Measurements from ENCODE around the gene PTPRCAP.
"Not testable (repeated sequence)": the region's sequence is repeated elsewhere in the genome, so short reads cannot be mapped to it uniquely, and the experiment has no call there.

The PTPRCAP gene

GRCh38 chr11:67428052-67429001 lies 9.2 kb downstream of the PTPRCAP start, which contains the start of gene RPS6KB2:
RPS6KB2 (plus strand) TSS chr11:67428494; CDS start chr11:67428546, 52 bp downstream.
- DNase-seq (ENCODE audit: low read depth in 4 of 4, low spot score in 1 of 4): peak; percentile 99

DNA sequence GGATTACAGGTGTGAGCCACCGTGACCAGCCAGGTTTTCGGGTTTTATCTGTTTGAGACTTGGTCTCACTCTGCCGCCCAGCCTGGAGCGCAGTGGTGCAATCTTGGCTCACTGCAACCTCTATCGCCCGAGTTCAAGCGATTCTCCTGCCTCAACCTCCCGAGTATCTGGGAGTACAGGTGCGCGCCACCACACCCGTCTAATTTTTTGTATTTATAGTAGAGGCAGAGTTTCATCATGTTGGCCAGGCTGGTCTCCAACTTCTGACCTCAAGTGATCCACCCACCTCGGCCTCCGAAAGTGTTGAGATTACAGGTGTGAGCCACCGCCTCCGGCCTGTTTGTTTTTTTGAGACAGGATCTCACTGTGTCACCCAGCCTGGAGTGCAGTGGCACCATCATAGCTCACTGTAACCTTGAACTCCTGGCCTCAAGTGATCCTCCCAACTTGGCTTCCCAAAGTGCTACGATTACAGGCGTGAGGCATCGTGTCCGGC lies 10.1 kb downstream of the PTPRCAP start:
- not testable (repeated sequence) for DNase-seq (ENCODE audit: low read depth in 4 of 4, low spot score in 1 of 4)

- DNase-seq (ENCODE audit: low read depth in 4 of 4, low spot score in 1 of 4): no peak
Observed at GRCh38 chr11:67423891-67424613, 13.4 kb downstream of the PTPRCAP start.

- DNase-seq (ENCODE audit: low read depth in 4 of 4, low spot score in 1 of 4): no peak
Observed at GRCh38 chr11:67423466-67423865, 14.0 kb downstream of the PTPRCAP start.

GRCh38 chr11:67422891-67423290 lies 14.6 kb downstream of the PTPRCAP start:
- DNase-seq (ENCODE audit: low read depth in 4 of 4, low spot score in 1 of 4): no peak

- no peak for DNase-seq (ENCODE audit: low read depth in 4 of 4, low spot score in 1 of 4)
Observed at GRCh38 chr11:67421430-67422031, 16.0 kb downstream of the PTPRCAP start.

- DNase-seq (ENCODE audit: low read depth in 4 of 4, low spot score in 1 of 4): peak; percentile 97 to 99 (median 99)
Observed at GRCh38 chr11:67420646-67421429, 16.6 kb downstream of the PTPRCAP start.

GRCh38 chr11:67420147-67420645 lies 17.3 kb downstream of the PTPRCAP start:
- no peak for DNase-seq (ENCODE audit: low read depth in 4 of 4, low spot score in 1 of 4)

GRCh38 chr11:67419325-67420049 lies 18.0 kb downstream of the PTPRCAP start:
- DNase-seq (ENCODE audit: low read depth in 4 of 4, low spot score in 1 of 4): no peak

GRCh38 chr11:67418476-67419281 lies 18.8 kb downstream of the PTPRCAP start:
- no peak for DNase-seq (ENCODE audit: low read depth in 4 of 4, low spot score in 1 of 4)

DNA sequence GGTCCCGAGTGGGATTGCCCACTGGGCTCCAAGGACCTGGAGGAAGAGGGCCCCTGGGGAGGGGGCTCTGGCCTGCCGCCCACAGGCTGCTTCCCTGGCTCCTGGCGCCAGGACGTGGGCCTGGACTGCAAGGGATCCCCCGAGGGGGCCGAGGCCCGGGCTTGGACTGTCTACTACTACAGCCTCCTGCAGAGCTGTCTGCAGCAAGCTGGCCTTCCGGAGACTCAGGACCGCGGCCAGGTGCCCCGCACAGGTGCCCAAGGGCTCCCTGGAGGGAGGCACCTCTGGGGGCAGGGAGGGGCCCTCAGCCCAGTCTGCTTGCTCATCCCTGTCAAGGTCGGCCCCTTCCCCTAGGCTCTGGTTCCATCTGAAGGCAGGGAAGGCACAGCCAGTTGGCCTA lies 20.1 kb downstream of the PTPRCAP start:
- DNase-seq (ENCODE audit: low read depth in 4 of 4, low spot score in 1 of 4): no peak

GRCh38 chr11:67416416-67417335 lies 20.8 kb downstream of the PTPRCAP start:
- no peak for DNase-seq (ENCODE audit: low read depth in 4 of 4, low spot score in 1 of 4)

DNA sequence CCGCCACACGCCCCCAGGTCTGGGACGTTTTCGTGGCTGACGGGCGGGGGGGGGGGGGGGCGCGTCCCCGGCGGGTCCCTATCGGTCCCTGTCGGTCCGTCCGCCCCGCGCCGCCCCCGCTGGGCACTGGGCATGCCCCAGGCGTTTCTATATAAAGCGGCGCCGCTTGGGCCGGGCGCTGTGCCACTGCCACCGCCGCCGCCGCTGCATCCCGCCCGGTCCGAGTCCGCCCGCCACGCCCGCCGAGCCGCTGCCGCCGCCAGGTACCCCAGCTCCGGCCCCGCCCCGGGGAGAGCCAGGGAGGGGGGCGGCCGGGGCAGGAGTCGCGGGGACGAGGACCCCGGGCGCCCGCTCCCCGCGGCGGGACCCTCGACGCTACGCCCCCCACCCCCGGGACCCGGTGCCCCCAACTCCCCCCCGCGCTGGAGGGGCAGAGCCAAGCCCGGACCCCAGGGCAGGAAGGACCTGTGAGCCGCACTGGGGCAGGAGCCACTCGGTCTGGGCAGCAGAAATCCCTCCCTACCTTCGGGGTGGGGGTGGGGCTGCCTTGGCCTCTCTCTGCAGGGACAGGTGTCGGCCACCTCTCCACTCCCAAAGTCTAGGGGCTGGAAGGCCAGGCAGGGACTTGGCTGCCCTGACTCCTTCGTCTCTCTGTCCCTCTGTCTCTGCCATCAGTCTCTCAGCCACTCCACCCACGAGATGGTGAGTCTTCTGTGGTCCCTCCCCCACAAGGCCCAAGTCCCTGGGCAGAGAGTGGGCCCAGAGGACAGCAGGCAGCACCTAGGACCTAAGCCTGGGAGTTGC lies 21.8 kb downstream of the PTPRCAP start, which contains the start of gene CARNS1:
Gene CARNS1 (plus strand): TSS at position 178 of the 804 bp plus-strand sequence. CDS start 522 bp downstream, at position 700.
- no peak for DNase-seq (ENCODE audit: low read depth in 4 of 4, low spot score in 1 of 4)

GRCh38 chr11:67413266-67413849 lies 24.1 kb downstream of the PTPRCAP start:
- no peak for DNase-seq (ENCODE audit: low read depth in 4 of 4, low spot score in 1 of 4)

- DNase-seq (ENCODE audit: low read depth in 4 of 4, low spot score in 1 of 4): no peak
Observed at GRCh38 chr11:67412495-67413179, 24.8 kb downstream of the PTPRCAP start.

DNA sequence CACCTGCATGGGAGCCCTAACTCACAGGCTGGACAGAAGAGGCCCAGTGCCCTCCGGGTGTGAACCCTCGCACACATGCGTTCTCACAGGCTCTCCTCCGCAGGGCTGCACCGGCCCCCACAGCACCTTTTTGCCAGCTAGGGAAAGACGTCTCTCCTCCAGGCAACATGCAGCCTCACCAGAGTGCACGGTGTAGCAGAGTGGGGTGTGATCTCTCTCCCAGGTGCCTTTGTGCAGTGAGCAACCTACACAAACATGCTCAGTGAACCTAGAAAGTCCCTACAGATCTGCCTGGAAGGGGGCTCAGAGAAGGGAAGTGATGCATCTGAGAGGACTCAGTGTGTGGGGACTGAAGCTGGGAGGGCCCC lies 25.7 kb downstream of the PTPRCAP start:
- DNase-seq (ENCODE audit: low read depth in 4 of 4, low spot score in 1 of 4): no peak
